Melanocyte of skin (primary cell): ENCODE measurements around the gene POTEC. TPM values are rescaled to one million over a fixed set of nuclear protein-coding genes. Genes with fewer than 3 reads are reported as not detected.

Source experiments
- small RNA-seq, 2 donors: library from RNA; depleted of rRNA; stranded (forward); fragments of <200 nt; gene quantifications; one replicate each; pipeline ENCODE3, GENCODE V24; 2012
- total RNA-seq, 2 donors: library from RNA; depleted of rRNA; stranded (reverse); fragments of >200 nt; gene quantifications; 2 replicates each; pipeline ENCODE4 v1.2.3, GENCODE V29; 2012

Gene POTEC
- total RNA-seq = not detected

GRCh38 chr18:14543446-14543964, at the start of gene POTEC:
TSS of gene POTEC (minus strand) at chr18:14543600. CDS start at chr18:14543146, 454 bp downstream.

Small RNA genes lying within 50 kb of the gene (small RNA-seq; reads per million reads assigned to genes)
- 0 reads per million in 2 donors for gene RNU6-1021P

Other genes with a start within 250 kb of the POTEC start
- gene ANKRD30B, start 204.6 kb upstream of the POTEC start, total RNA-seq = 1 to 10 TPM in 1 of 2 donors, under 1 TPM in 1; 0.67 to 3.1 TPM